ENCODE data around the gene CACNA1A.

DNA sequence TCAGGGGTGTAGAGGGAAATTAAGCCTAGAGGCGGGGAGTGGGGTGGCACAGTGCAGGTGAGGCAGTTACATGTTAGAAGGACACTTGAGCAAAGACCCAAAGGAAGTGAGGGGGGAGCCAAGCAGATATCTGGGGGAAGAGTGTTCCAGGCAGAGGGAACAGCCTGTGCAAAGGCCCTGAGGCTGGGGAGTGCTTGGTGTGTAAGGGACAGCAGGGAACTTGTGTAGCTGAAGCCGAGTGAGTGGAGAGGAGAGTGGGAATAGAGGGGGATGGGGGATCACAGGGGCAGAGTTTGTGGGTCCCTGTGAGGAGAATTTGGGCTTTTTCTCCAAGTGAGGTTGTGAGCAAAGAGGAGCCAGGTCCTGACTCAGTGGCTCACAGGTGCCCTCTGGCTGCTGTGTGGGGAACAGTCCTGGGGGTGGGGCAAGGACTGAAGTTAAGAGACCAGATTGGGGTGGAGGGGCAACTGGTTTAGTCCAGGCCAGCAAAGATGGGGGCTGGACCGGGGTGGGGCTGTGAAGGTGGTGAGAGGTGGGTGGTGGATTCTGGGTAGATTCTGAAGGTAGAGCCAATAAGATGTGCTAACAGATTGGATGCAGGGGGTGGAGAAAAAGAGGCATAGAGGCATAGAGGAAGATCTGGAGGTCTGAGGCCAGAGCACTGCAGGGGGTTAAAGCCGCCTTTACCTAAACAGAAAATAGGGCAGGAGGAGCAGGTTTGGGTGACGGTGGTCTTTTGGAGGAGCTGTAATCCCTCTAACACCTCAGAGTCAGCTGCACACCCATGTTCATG is 75.3 kb downstream of the CACNA1A start:
- TF ChIP-seq POLR2A (IDR thresholded peaks at IDR 0.05; ENCODE audit: low read depth, low read length) (no peak), TAF1 (IDR thresholded peaks at IDR 0.05; ENCODE audit: borderline replicate concordance, low read depth, low read length) (no peak)
